Gastroesophageal sphincter (tissue), 4 donors: Measurements from ENCODE around the gene CCDC91. TPM values are rescaled to one million over a fixed set of nuclear protein-coding genes. Genes with fewer than 3 reads are reported as not detected.

ENCODE experiments used
- ATAC-seq: fragments of 150-250 bp; one replicate; pipeline ENCODE4 v1.9.1; 2016; ENCODE audit warnings: mild to moderate bottlenecking, moderate library complexity
- H3K27ac ChIP-seq, 4 donors: fragments of 200-600 bp; sonication (generic) in 3 of 4; 1 replicate in 3 of 4; 2 replicates in 1 of 4; pipeline ENCODE4 v1.5.1; 2016 to 2019
- H3K27me3 ChIP-seq: fragments of 200-600 bp; sonication (generic); one replicate; pipeline ENCODE4 v1.5.1; 2019
- H3K36me3 ChIP-seq, 2 donors: fragments of 200-600 bp; sonication (generic); one replicate each; pipeline ENCODE4 v1.5.1; 2019; ENCODE audit warnings: control low read depth in 1 of 2
- H3K4me1 ChIP-seq, 3 donors: fragments of 200-600 bp; sonication (generic); 1 replicate in 2 of 3; 2 replicates in 1 of 3; pipeline ENCODE4 v1.5.1; 2016 to 2019; ENCODE audit warnings: control low read depth in 2 of 3
- H3K4me3 ChIP-seq, 2 donors: fragments of 200-600 bp; sonication (generic); one replicate each; pipeline ENCODE4 v1.5.1; 2019; ENCODE audit warnings: mild to moderate bottlenecking in 1 of 2, moderate library complexity in 1 of 2
- H3K9me3 ChIP-seq, 3 donors: fragments of 200-600 bp; sonication (generic); one replicate each; pipeline ENCODE4 v1.5.1; 2017 to 2019; ENCODE audit warnings: control low read depth in 2 of 3
- EP300 ChIP-seq: sonication (generic); formaldehyde crosslinking; IDR thresholded peaks from one replicate; pipeline ENCODE4 v1.6.1; 2017; ENCODE audit warnings: antibody characterized with exemption, mild to moderate bottlenecking
- POLR2A ChIP-seq, 2 donors: fragments of 450-650 bp; IDR thresholded peaks; one replicate each; pipeline ENCODE4 v1.6.1; 2017; ENCODE audit warnings: antibody characterized with exemption in 2 of 2, mild to moderate bottlenecking in 2 of 2, moderate library complexity in 1 of 2
- POLR2AphosphoS5 ChIP-seq: sonication (generic); formaldehyde crosslinking; IDR thresholded peaks from one replicate; pipeline ENCODE4 v1.6.1; 2017; ENCODE audit warnings: antibody characterized with exemption
- WGBS, 2 donors: methylation state at CpG; one replicate each; pipeline ENCODE4 v1.1.5; 2018; ENCODE audit warnings: low coverage in 1 of 2; 5-methylcytosine and 5-hydroxymethylcytosine counted together
- total RNA-seq, 4 donors: library from RNA; depleted of rRNA; stranded (reverse); fragments of >200 nt; gene quantifications; one replicate each; pipeline ENCODE4 v1.1.0, GENCODE V29; 2016
- TF ChIP-seq, protein P1 (sequence below), 4 experiments: fragments of 200-600 bp in 2 of 4; fragments of 450-650 bp in 2 of 4; sonication (generic) in 1 of 4; IDR thresholded peaks; one replicate each; pipeline ENCODE4 v1.5.1; 2017 to 2019; ENCODE audit warnings: antibody characterized with exemption in 4 of 4, mild to moderate bottlenecking in 2 of 4, moderate library complexity in 2 of 4

The CCDC91 gene
- total RNA-seq, 4 donors from 2014 or later: 53.1 to 93.4 (median 64.0) TPM

DNA sequence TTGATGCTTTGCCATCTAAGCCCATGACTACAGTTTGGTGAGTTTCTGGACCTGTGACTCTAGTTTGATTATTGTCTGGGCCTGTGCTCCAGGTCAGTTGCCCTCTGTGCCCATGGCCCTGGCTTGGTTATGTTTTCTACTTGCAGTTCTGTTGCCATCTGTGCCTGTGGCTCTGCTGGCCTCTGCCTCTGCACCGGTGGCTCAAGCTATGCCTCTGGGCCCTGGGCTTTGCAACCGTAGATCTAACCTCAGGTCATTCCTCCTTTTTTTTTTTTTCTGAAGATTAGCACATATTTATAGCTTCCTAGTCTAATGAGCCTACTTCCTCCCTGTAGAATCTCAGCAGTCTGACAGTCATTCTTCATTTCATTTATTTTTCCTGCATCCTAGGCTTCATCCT is 161.2 kb downstream of the CCDC91 start:
- no peak for ATAC-seq
- Histone ChIP-seq H3K4me1 (no peaks in the 10 kb centered on the region), H3K4me3 (no peak overlapping the region), H3K36me3 (peaks cover 0 to 18% of the 10 kb centered on the region in 2 donors), H3K27me3 (no peaks in the 10 kb centered on the region), H3K9me3 (peaks cover 0 to 10% (median 0%) of the 10 kb centered on the region in 3 donors), H3K27ac (no peak overlapping the region)
- WGBS, 2 donors: 100% methylated on average over 2 of the region's 2 CpGs; no CpG with 5 or more reads in 1 of the 2 donors
- TF ChIP-seq POLR2A (IDR thresholded peaks at IDR 0.05) (no peak), EP300 (no peak), POLR2AphosphoS5 (no peak)
- TF ChIP-seq, protein P1, sequence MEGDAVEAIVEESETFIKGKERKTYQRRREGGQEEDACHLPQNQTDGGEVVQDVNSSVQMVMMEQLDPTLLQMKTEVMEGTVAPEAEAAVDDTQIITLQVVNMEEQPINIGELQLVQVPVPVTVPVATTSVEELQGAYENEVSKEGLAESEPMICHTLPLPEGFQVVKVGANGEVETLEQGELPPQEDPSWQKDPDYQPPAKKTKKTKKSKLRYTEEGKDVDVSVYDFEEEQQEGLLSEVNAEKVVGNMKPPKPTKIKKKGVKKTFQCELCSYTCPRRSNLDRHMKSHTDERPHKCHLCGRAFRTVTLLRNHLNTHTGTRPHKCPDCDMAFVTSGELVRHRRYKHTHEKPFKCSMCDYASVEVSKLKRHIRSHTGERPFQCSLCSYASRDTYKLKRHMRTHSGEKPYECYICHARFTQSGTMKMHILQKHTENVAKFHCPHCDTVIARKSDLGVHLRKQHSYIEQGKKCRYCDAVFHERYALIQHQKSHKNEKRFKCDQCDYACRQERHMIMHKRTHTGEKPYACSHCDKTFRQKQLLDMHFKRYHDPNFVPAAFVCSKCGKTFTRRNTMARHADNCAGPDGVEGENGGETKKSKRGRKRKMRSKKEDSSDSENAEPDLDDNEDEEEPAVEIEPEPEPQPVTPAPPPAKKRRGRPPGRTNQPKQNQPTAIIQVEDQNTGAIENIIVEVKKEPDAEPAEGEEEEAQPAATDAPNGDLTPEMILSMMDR (IDR thresholded peaks at IDR 0.05): no peak

DNA sequence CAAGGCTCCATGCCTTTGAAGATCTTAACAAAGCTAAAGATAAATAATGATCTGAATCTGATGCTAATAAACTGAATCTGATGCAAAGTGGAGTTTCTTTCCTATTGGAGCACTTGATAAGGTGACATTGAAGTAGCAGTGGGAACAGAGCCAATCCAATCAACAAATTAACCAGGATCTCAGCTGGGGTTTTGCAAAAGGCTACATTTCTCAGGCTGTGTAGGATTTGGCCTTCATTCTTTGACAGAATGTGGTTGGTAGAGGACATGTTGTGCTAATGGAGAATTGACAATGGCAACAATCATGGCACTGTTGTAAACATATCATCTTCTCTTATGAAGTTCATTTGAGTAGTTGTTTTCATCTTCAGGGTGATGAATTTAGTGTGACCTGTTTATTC is 164.9 kb downstream of the CCDC91 start:
- Histone ChIP-seq H3K27ac (no peak overlapping the region), H3K36me3 (peaks cover 0 to 18% of the 10 kb centered on the region in 2 donors), H3K9me3 (peaks cover 0 to 10% (median 0%) of the 10 kb centered on the region in 3 donors), H3K27me3 (no peaks in the 10 kb centered on the region), H3K4me3 (no peak overlapping the region), H3K4me1 (no peaks in the 10 kb centered on the region)
- no peak for ATAC-seq
- TF ChIP-seq, protein P1 (IDR thresholded peaks at IDR 0.05): no peak
- no peak for TF ChIP-seq EP300
- no peak for TF ChIP-seq POLR2AphosphoS5
- TF ChIP-seq POLR2A (IDR thresholded peaks at IDR 0.05): no peak

DNA sequence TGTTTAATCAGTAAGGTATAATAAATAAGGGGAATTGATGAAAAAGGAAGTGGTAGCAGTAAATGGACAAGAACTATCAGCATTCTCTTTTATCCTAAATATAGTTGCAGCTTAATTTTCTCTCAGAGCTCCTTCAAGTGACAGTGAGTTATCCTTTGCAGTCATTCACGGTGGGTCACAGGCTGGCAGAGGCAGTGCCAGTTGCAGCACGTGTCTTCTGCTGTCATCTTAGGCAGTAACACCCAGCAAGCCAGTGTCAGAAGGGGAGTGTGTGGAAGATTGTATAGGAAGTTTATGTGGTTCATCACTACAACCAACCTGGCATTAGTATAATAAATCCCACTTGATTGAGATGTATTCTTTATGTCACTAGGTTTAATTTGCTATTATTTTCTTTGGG is 170.0 kb downstream of the CCDC91 start:
- peaks cover 0 to 8% of the 10 kb centered on the region in 2 donors for H3K36me3 ChIP-seq
- H3K4me3 ChIP-seq: no peak overlapping the region
- H3K9me3 ChIP-seq: no peaks in the 10 kb centered on the region
- WGBS, 2 donors: 75 to 81% methylated on average over 2 of the region's 2 CpGs
- H3K27ac ChIP-seq: no peak overlapping the region
- no peak for ATAC-seq
- no peaks in the 10 kb centered on the region for H3K27me3 ChIP-seq
- TF ChIP-seq POLR2AphosphoS5: no peak
- no peak for TF ChIP-seq EP300
- TF ChIP-seq, protein P1 (IDR thresholded peaks at IDR 0.05): no peak
- TF ChIP-seq POLR2A (IDR thresholded peaks at IDR 0.05): no peak
- no peaks in the 10 kb centered on the region for H3K4me1 ChIP-seq

DNA sequence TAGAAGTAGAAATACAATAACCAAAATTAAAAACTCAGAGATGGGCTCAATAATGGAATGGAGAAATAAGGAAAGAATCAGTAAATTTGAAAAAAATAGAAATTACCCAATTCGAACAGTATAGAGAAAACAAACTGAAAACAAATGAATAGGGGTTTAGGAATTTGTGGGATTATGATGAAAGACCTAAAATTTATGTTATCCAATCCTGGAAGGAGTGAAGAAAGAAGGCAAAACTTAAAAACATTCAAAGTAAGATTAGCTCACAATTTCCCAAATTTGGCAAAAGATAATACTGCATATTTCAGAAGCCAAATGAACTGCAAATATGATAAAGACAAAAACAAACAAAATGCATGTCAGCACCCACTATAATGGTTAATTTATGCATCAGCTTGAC is 177.1 kb downstream of the CCDC91 start:
- ATAC-seq: no peak
- Histone ChIP-seq H3K36me3 (peaks cover 0 to 45% of the 10 kb centered on the region in 2 donors), H3K4me1 (no peaks in the 10 kb centered on the region), H3K4me3 (no peak overlapping the region), H3K27me3 (no peaks in the 10 kb centered on the region), H3K9me3 (peaks cover 0 to 35% (median 0%) of the 10 kb centered on the region in 3 donors), H3K27ac (no peak overlapping the region)
- 100% methylated on average over 1 of the region's 1 CpG for WGBS, 2 donors
- TF ChIP-seq, protein P1 (IDR thresholded peaks at IDR 0.05): no peak
- TF ChIP-seq POLR2A (IDR thresholded peaks at IDR 0.05) (no peak), EP300 (no peak), POLR2AphosphoS5 (no peak)

DNA sequence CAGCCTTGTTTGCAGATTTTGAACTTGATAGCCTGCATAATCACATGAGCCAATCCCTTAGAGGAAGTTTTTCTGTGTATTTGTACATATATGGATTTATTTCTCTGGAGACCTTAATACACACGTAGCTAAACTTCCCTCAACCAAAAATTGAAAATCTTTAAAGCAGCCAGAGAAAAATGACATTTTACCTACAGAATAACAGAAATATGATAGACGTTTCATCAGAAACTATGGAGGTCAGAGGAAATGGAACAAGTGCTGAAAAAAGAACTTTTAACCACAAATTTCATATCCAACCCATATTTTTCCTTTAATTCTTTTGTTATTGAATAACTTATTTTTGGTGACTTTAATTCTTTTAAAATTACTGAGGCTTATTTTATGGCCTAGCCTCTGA is 177.7 kb downstream of the CCDC91 start:
- peaks cover 0 to 36% (median 0%) of the 10 kb centered on the region in 3 donors for H3K9me3 ChIP-seq
- no peaks in the 10 kb centered on the region for H3K27me3 ChIP-seq
- TF ChIP-seq, protein P1 (IDR thresholded peaks at IDR 0.05): no peak
- TF ChIP-seq POLR2A (IDR thresholded peaks at IDR 0.05) (no peak), POLR2AphosphoS5 (no peak), EP300 (no peak)
- no peak overlapping the region for H3K4me3 ChIP-seq
- no peaks in the 10 kb centered on the region for H3K4me1 ChIP-seq
- peaks cover 0 to 45% of the 10 kb centered on the region in 2 donors for H3K36me3 ChIP-seq
- H3K27ac ChIP-seq: no peak overlapping the region
- no peak for ATAC-seq
- 95 to 96% methylated on average over 2 of the region's 2 CpGs for WGBS, 2 donors
